MM.1S (cell line): ENCODE results near the gene AGTRAP.

ENCODE experiments used
- DNase-seq: peaks from one replicate; pipeline ENCODE4 v3.0.0-alpha.2; 2015
- H2AFZ ChIP-seq: fragments of 300-600 bp; sonication (generic); 2 replicates; pipeline ENCODE4 v1.6.0; 2016; ENCODE audit warnings: antibody characterized with exemption, low read length
- H3F3A ChIP-seq: fragments of 300-600 bp; sonication (generic); 2 replicates; pipeline ENCODE4 v1.6.1; 2016; ENCODE audit warnings: mild to moderate bottlenecking, antibody characterized with exemption, low read length, moderate library complexity, mixed read lengths; ENCODE audit not compliant: insufficient read depth
- H3K27ac ChIP-seq: fragments of 300-600 bp; sonication (generic); 2 replicates; pipeline ENCODE4 v1.5.1; 2016; ENCODE audit warnings: mild to moderate bottlenecking, low read length
- H3K27me3 ChIP-seq: fragments of 300-600 bp; sonication (generic); replicated peaks from 2 replicates; pipeline ENCODE4 v1.6.0; 2016; ENCODE audit warnings: low read length; ENCODE audit not compliant: insufficient read depth
- H3K36me3 ChIP-seq: fragments of 300-600 bp; sonication (generic); replicated peaks from 2 replicates; pipeline ENCODE4 v1.6.1; 2016; ENCODE audit warnings: mild to moderate bottlenecking, low read length, mixed read lengths; ENCODE audit not compliant: insufficient read depth
- H3K4me1 ChIP-seq: fragments of 300-600 bp; sonication (generic); 2 replicates; pipeline ENCODE4 v1.6.1; 2016; ENCODE audit warnings: low read length, mixed read lengths
- H3K4me2 ChIP-seq: fragments of 300-600 bp; sonication (generic); 2 replicates; pipeline ENCODE4 v1.6.0; 2016; ENCODE audit warnings: low read depth, low read length
- H3K4me3 ChIP-seq: fragments of 300-600 bp; sonication (generic); 2 replicates; pipeline ENCODE4 v1.5.1; 2016; ENCODE audit warnings: low read length, mixed read lengths
- H3K79me2 ChIP-seq: fragments of 300-600 bp; sonication (generic); 2 replicates; pipeline ENCODE4 v1.6.1; 2016; ENCODE audit warnings: mixed run types, low read length, mixed read lengths
- H3K9ac ChIP-seq: fragments of 300-600 bp; sonication (generic); 2 replicates; pipeline ENCODE4 v1.6.1; 2016; ENCODE audit warnings: low read length, mixed read lengths
- H3K9me2 ChIP-seq: fragments of 300-600 bp; sonication (generic); replicated peaks from 2 replicates; pipeline ENCODE4 v1.6.1; 2016; ENCODE audit warnings: mild to moderate bottlenecking, low read length, mixed read lengths; ENCODE audit not compliant: insufficient read depth
- H3K9me3 ChIP-seq: fragments of 300-600 bp; sonication (generic); replicated peaks from 2 replicates; pipeline ENCODE4 v1.6.1; 2016; ENCODE audit warnings: mild to moderate bottlenecking, low read length, mixed read lengths; ENCODE audit not compliant: insufficient read depth
- H4K20me1 ChIP-seq: fragments of 300-600 bp; sonication (generic); 2 replicates; pipeline ENCODE4 v1.6.1; 2016; ENCODE audit warnings: mild to moderate bottlenecking, low read length, moderate library complexity, mixed read lengths; ENCODE audit not compliant: insufficient read depth
- CTCF ChIP-seq: fragments of 300-600 bp; sonication (generic); IDR thresholded peaks from 2 replicates; pipeline ENCODE4 v1.5.1; 2016; ENCODE audit warnings: antibody characterized with exemption, low read length, mixed read lengths
- EZH2 ChIP-seq: fragments of 300-600 bp; sonication (generic); optimal IDR thresholded peaks from 2 replicates; pipeline ENCODE3; 2017; ENCODE audit warnings: low read depth, mild to moderate bottlenecking, antibody characterized with exemption, low read length, mixed read lengths
- EZH2phosphoT487 ChIP-seq: fragments of 300-600 bp; sonication (generic); IDR thresholded peaks from 2 replicates; pipeline ENCODE4 v1.6.1; 2018; ENCODE audit warnings: antibody characterized with exemption, low read length

AGTRAP gene

GRCh38 chr1:11731691-11732283 is 4.1 kb upstream of the AGTRAP start:
- Histone ChIP-seq H3K4me1 (peaks cover 20% of the 10 kb centered on the region), H3F3A (peaks cover 15% of the 10 kb centered on the region; the same call in 1 of the 2 replicates), H3K4me2 (no peak overlapping the region), H3K36me3 (no peaks in the 10 kb centered on the region), H3K9ac (no peak overlapping the region), H3K27me3 (no peaks in the 10 kb centered on the region), H3K4me3 (no peak overlapping the region), H3K79me2 (no peaks in the 10 kb centered on the region), H2AFZ (no peak overlapping the region), H4K20me1 (no peaks in the 10 kb centered on the region), H3K9me3 (no peaks in the 10 kb centered on the region), H3K9me2 (no peaks in the 10 kb centered on the region), H3K27ac (no peak overlapping the region)
- DNase-seq, result no peak
- TF ChIP-seq EZH2, result no peak
- no peak for TF ChIP-seq EZH2phosphoT487
- no peak for TF ChIP-seq CTCF

DNA sequence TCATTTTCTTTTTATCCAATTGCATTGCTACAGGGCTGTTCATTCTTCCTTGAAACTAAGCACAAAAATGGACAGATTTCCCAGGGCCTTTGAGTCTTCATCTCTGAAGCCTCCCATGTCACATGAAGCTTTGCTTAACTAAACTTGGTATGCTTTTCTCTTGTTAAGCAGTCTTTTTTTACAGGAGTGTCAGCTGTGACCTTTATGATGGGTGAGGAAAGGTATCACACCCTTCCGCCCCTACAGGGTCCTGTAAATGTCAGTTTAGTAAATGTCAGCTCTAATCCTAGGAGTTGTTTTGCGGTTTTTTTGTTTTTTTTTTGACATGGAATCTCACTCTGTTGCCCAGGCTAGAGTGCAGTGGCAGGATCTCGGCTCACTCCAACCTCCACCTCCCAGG is 2.6 kb upstream of the AGTRAP start:
- Histone ChIP-seq H2AFZ (no peak overlapping the region), H3K36me3 (no peaks in the 10 kb centered on the region), H3K27me3 (no peaks in the 10 kb centered on the region), H3K4me1 (peaks cover 35% of the 10 kb centered on the region), H3K9me3 (no peaks in the 10 kb centered on the region), H3K4me3 (no peak overlapping the region), H3F3A (peaks cover 24% of the 10 kb centered on the region), H3K79me2 (peaks cover 6% of the 10 kb centered on the region), H4K20me1 (no peaks in the 10 kb centered on the region), H3K4me2 (no peak overlapping the region), H3K9me2 (no peaks in the 10 kb centered on the region), H3K9ac (no peak overlapping the region), H3K27ac (no peak overlapping the region)
- TF ChIP-seq CTCF (no peak), EZH2 (no peak), EZH2phosphoT487 (no peak)
- no peak for DNase-seq

GRCh38 chr1:11735531-11735853 is 444 bp upstream of the AGTRAP start:
- no peaks in the 10 kb centered on the region for H3K9me2 ChIP-seq
- no peak for DNase-seq
- peaks cover 24% of the 10 kb centered on the region for H3F3A ChIP-seq
- peak overlapping the region; percentile 59; the same call in 1 of the 2 replicates for H2AFZ ChIP-seq
- H3K4me2 ChIP-seq, result peak overlapping the region; percentile 96
- H3K9ac ChIP-seq, result no peak overlapping the region
- H4K20me1 ChIP-seq, result no peaks in the 10 kb centered on the region
- peak overlapping the region; percentile 99 for H3K4me3 ChIP-seq
- no peak for TF ChIP-seq EZH2phosphoT487
- TF ChIP-seq CTCF, result no peak
- no peak for TF ChIP-seq EZH2
- H3K79me2 ChIP-seq, result peaks cover 7% of the 10 kb centered on the region
- peaks cover 33% of the 10 kb centered on the region for H3K4me1 ChIP-seq
- H3K9me3 ChIP-seq, result no peaks in the 10 kb centered on the region
- H3K27me3 ChIP-seq, result no peaks in the 10 kb centered on the region
- no peak overlapping the region for H3K27ac ChIP-seq
- H3K36me3 ChIP-seq, result no peaks in the 10 kb centered on the region
